HG03521 (cell line): ENCODE data around the gene HTATIP2.
"Not testable (repeated sequence)": the region's sequence is repeated elsewhere in the genome, so short reads cannot be mapped to it uniquely, and the experiment has no call there.

ENCODE experiments used
- ATAC-seq: cut with Tn5 transposase; IDR thresholded peaks from one replicate; pipeline ENCODE4 v1.9.1; 2021; ENCODE audit warnings: mild to moderate bottlenecking, moderate library complexity; ENCODE audit not compliant: unreplicated experiment

HTATIP2 gene

GRCh38 chr11:20369826-20370225 is 6.3 kb downstream of the HTATIP2 start:
- ATAC-seq: no peak

DNA sequence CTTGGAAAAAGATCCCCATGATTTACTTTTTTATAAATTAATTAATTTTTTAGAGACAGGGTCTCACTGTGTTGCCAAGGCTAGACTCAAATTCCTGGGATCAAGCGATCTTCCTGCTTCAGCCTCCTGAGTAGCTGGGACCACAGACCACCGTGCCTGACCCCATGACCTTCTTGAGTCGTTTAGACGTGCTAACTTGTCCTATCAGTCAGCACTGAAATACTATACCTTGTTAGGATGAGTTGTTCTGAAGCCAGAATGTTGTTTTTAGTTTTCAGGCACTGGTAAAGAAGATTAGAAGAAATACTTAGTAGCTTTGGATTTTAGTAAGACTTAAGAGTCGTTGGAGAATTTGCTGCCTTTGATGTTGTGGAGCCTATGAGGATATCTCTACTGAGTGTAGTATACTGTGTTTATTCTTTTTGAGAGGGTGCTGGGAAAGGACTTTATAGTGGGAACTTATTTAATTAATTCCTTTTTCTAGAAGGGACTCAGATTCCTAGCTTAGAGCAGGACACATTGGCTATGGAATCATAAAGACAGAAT is 8.6 kb downstream of the HTATIP2 start:
- no peak for ATAC-seq

DNA sequence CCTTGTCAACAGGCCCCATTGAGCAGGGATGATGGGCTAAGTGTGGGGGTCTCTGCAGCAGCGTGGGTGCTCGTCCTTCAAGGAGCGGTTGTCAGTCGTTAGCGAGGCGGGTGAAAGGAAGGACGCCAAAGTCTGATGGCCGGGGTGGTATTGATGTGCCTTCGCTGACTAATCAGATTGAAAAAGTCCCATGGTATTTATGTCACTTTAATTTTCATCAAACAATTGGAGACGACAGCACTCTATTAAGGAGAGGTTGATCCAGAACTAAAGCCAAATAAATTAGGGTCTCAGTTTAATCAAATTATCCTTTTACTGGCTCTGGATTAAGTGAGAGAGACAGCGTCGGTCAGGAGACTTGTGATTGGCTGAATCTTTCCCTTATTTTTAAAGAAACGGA is 9.6 kb downstream of the HTATIP2 start:
- ATAC-seq: no peak

DNA sequence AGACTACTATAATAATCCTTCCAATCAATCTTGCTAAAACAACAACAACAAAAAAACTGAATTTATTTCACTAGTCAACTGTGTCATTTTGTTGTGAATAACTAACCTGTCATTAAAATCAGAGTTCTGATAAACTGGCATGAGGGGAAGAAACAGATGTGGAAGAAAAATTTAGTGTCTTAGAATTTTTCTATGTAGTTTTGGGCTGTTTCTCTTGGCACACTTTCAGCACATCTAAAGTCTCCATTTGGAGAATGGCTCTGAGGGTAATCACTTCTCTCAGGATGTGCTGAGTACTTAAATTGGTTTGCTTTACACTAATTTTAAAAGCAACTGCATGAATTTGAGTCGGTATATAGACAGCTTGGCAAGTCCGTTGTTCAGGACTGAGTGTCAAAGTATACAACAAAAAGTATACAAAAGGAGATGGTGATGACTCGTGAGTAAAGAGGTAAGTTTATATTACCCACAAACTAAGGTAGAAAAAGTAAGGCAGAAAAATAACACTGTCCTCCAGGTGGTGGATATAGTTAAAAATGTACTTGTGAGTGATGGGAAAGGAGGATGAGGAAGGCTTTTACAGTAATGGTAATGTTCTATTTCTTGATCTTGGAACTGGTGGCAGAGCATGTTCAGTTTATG is 10.2 kb downstream of the HTATIP2 start:
- no peak for ATAC-seq

DNA sequence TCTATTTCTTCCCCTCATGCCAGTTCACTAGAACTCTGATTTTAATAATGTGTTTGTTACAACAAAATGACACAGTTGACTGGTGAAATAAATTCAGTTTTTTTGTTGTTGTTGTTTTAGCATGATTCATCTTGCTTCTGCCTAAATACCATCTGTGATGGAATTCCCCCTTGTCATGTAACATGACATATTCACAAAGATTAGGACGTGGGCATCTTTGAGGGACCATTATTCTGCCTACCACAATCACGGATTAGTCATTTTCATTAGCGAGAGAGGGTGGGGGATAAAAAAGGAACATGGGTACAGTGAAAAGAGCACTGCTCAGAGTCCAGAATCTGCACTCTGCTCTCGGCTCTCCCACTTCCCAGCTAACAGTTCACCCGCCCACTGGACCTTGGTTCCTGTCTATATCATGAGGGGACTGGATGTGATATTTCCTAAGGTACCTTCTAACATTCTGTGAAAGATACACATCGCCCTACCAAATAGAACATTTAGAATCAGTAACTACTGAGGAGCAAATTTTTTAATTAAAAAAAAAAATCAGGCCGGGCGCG is 11.3 kb downstream of the HTATIP2 start:
- ATAC-seq: no peak

- no peak for ATAC-seq
Observed at GRCh38 chr11:20376162-20376730, 12.7 kb downstream of the HTATIP2 start.

GRCh38 chr11:20385996-20386395 is 22.5 kb downstream of the HTATIP2 start:
- ATAC-seq: not testable (repeated sequence)

- ATAC-seq: peak; percentile 82
Observed at GRCh38 chr11:20387261-20388095, 24.0 kb downstream of the HTATIP2 start, which contains the start of gene PRMT3. Gene PRMT3 (plus strand): TSS chr11:20387716. CDS start chr11:20387747, 31 bp downstream.

- ATAC-seq: peak; percentile 15
Observed at GRCh38 chr11:20388096-20389055, 24.9 kb downstream of the HTATIP2 start.

DNA sequence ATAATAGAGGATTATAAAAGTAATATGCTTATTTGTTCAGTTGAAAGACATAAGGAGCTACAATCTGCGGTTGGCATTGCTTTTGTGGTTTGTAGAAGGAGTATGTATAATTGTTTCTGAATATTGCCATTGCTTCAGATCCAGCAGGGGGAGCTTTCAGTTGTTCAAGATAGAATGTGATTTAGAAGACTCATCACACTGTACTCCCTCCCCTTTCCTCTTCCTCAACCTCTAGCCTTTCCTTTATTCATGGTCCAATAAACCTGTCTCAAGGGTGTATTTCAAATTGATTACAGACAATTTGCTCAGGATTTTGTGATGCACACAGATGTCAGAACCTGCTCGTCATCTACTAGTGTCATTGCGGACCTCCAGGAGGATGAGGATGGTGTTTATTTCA is 33.8 kb downstream of the HTATIP2 start:
- ATAC-seq: peak; percentile 79

DNA sequence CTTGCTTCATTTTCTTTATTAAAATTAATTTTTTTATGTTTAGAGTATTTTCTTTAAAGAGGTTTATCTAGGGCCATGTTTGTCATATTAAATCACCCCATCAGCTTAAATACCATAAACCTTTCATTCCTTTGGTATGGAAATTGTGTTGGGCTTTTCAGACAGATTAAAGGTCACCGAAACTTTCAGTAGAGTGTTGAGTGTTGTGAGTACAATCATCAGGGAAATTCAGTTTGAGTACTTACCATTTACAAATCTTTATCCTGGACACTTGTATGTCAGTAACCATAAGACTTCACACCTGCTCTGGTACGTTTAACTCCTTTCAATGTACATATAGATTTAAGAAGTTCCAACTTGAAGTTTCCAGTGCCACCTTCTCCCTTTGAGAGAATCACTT is 36.0 kb downstream of the HTATIP2 start:
- ATAC-seq: no peak

DNA sequence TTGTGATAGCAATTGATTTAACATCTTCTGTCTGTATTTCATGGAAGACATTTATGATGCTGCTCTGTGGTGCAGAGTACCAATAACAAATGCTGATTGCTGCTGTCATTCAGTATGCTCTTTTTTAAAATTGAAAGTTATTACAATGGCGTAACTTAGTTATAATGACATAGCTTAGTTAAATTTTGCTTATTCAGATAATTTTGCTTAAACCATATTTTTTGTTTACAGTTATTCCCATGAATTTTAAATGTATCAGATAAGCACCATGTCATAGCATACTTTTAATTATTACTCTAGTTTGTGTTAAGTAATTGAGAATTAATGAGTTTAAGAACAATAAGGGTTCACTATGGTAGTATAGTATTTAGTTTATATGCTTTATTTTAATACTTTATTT is 39.5 kb downstream of the HTATIP2 start:
- no peak for ATAC-seq

DNA sequence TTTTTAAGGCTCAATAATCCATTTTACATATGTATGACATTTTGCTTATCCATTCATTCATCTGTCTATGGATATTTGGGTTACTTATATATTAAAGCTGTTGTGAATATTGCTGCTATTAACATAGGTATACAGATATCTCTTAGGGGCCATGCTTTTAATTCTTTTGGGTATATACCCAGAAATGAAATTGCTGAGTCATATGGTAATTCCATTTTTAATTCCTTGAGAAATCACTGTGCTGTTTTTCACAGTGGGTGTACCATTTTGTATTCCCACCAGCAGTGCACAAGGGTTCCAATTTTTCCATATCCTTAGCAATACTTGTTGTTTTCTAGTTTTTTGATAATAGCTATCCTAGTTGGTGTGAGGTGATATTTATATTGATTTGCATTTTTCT is 43.0 kb downstream of the HTATIP2 start:
- ATAC-seq: no peak

DNA sequence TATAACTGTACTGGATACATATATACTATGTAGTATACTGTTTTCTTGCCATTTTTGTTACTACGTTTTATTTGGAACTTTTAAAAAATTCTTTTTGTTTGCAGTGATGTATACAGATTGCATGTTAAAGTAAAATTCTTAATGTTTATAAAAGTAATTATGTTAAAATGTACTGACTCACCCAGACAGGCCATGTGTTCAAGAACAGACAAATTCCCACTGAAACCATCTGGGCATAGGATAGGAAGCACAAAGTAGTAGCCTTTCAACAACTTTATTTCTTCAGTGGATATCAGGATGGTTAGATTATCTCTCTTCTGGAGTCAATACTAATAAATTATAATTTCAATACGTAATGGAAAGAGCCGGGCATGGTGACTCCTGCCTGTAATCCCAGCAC is 43.8 kb downstream of the HTATIP2 start:
- no peak for ATAC-seq

GRCh38 chr11:20415432-20415831 is 51.9 kb downstream of the HTATIP2 start:
- ATAC-seq: no peak

- no peak for ATAC-seq
Observed at GRCh38 chr11:20417771-20418170, 54.3 kb downstream of the HTATIP2 start.

GRCh38 chr11:20421946-20422345 is 58.4 kb downstream of the HTATIP2 start:
- no peak for ATAC-seq

GRCh38 chr11:20429216-20429615 is 65.7 kb downstream of the HTATIP2 start:
- no peak for ATAC-seq
